Panc1 (cell line): ENCODE measurements around the gene PRKCD. TPM values are rescaled to one million over a fixed set of nuclear protein-coding genes. Genes with fewer than 3 reads are reported as not detected.

Experiments
- ATAC-seq: fragments of 200-7000 bp; cut with Tn5 transposase; 2 replicates; pipeline ENCODE4 v1.9.1; 2020; ENCODE audit warnings: mild to moderate bottlenecking, moderate library complexity
- BruUV-seq: library from RNA; stranded (reverse); fragments of 400-500 nt; replicated peaks from 2 replicates; lab custom pipeline; 2021; lab: Mats Ljungman, UMichigan
- CTCF ChIA-PET: fragments of 300-600 bp; sonication (Branson Sonifier 250); formaldehyde crosslinking; loops from one replicate; lab custom pipeline; 2022; ENCODE audit warnings: antibody characterized with exemption; lab: Charles Lee
- POLR2A ChIA-PET: fragments of 300-600 bp; sonication (Branson Sonifier 250); formaldehyde crosslinking; loops from one replicate; lab custom pipeline; 2022; ENCODE audit warnings: antibody characterized with exemption; lab: Charles Lee
- DNase-seq: peaks from one replicate; pipeline ENCODE4 v3.0.0-alpha.2; 2010; ENCODE audit warnings: low read depth, low spot score
- H3K27ac ChIP-seq: 2 replicates; pipeline ENCODE4 v1.5.1; 2011; ENCODE audit warnings: mild to moderate bottlenecking, low read length, inconsistent platforms
- H3K27me3 ChIP-seq: fragments of 200-500 bp; sonication (Bioruptor generic); 2 replicates; pipeline ENCODE4 v1.6.0; 2014; ENCODE audit warnings: low read length, inconsistent platforms; ENCODE audit not compliant: control insufficient read depth, insufficient read depth
- H3K36me3 ChIP-seq: fragments of 200-500 bp; sonication (Bioruptor generic); 2 replicates; pipeline ENCODE4 v1.5.1; 2014; ENCODE audit warnings: inconsistent platforms, mild to moderate bottlenecking, low read length, moderate library complexity; ENCODE audit not compliant: control insufficient read depth, insufficient read depth
- H3K4me1 ChIP-seq: 2 replicates; pipeline ENCODE4 v1.5.1; 2011; ENCODE audit warnings: inconsistent platforms, mild to moderate bottlenecking, low read length, moderate library complexity; ENCODE audit not compliant: control insufficient read depth, insufficient read depth
- H3K4me3 ChIP-seq, 2 experiments: 2 replicates each; pipeline ENCODE4 v1.5.1; 2011 to 2012; ENCODE audit warnings: low read depth in 2 of 2, low read length in 2 of 2, mild to moderate bottlenecking in 2 of 2, inconsistent platforms in 1 of 2, moderate library complexity in 1 of 2
- H3K9me3 ChIP-seq: fragments of 200-500 bp; sonication (Bioruptor generic); 2 replicates; pipeline ENCODE4 v1.5.1; 2014; ENCODE audit warnings: low read depth, mild to moderate bottlenecking, inconsistent platforms, low read length, moderate library complexity; ENCODE audit not compliant: control insufficient read depth, insufficient read depth
- POLR2AphosphoS5 ChIP-seq: IDR thresholded peaks from 2 replicates; pipeline ENCODE4 v1.6.1; 2012; ENCODE audit warnings: mild to moderate bottlenecking, low read depth, low read length, moderate library complexity
- SIN3A ChIP-seq: IDR thresholded peaks from 2 replicates; pipeline ENCODE4 v1.6.1; 2012; ENCODE audit warnings: low read depth, mild to moderate bottlenecking, low read length, moderate library complexity, borderline replicate concordance; ENCODE audit not compliant: insufficient read depth
- TCF7L2 ChIP-seq: IDR thresholded peaks from 2 replicates; pipeline ENCODE4 v1.6.1; 2011; ENCODE audit warnings: mild to moderate bottlenecking, low read depth, low read length, inconsistent platforms
- in situ Hi-C: cut with HindIII; loops from 2 replicates; pipeline ENCODE4 v1.10.0; 2016; ENCODE audit warnings: low sequenced_read_pairs, low pct_unique_long_range_greater_than_20kb
- intact Hi-C: fragments of 100-400 bp; cut with micrococcal nuclease; formaldehyde crosslinking; loops from one replicate; pipeline ENCODE4 v1.10.0; 2022; ENCODE audit not compliant: unreplicated experiment
- total RNA-seq: library from RNA; stranded (reverse); gene quantifications from one replicate; pipeline ENCODE4 v1.2.1, GENCODE V29; 2021; ENCODE audit not compliant: unreplicated experiment
- TF ChIP-seq, protein P1 (sequence below), 2 experiments: IDR thresholded peaks; 2 replicates each; pipeline ENCODE4 v1.6.1; 2011 to 2012; ENCODE audit warnings: low read depth in 2 of 2, control low read depth in 1 of 2, low read length in 1 of 2, mild to moderate bottlenecking in 1 of 2, moderate library complexity in 1 of 2; ENCODE audit not compliant: insufficient read depth in 1 of 2
- TF ChIP-seq, protein P2 (sequence below): fragments of 450-650 bp; IDR thresholded peaks from 2 replicates; pipeline ENCODE4 v1.5.1; 2017; ENCODE audit warnings: mild to moderate bottlenecking

PRKCD gene
- total RNA-seq, 1 experiment from 2014 or later, result 14.0 TPM

DNA sequence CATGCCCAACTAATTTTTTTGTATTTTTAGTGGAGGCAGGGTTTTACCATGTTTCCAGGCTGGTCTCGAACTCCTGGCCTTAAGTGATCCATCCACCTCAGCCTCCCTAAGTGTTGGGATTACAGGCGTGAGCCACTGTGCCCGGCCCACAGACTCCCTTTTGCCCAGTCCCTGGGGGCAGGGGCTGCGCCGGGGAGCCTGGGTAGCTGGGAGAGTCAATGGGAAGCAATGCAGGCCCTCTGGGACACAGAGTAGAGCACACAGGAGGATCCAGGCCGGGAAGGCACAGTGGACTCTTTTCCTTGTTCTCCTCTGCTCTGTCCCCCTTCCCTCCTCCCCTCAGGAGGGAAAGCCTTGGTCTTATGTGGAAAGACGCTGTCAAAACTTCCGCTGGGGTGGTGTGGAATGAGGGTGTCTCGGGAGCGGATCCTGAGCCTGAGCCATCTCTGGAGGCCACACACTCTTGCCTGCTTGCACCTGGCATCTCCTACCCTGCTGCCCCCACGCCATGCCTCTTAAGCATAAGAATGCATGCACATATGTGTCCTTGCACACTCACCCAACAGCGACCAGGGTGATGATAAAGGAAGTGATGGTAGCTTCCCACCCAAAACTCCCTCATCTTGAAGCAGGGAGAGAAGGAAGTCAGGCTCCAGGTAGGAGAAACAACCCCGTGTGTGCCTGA is 11.9 kb upstream of the PRKCD start:
- Histone ChIP-seq H3K27me3 (no peaks in the 10 kb centered on the region), H3K27ac (no peak overlapping the region), H3K4me1 (peaks cover 5% of the 10 kb centered on the region; the same call in 1 of the 2 replicates), H3K9me3 (no peaks in the 10 kb centered on the region), H3K4me3 (no peak overlapping the region), H3K36me3 (no peaks in the 10 kb centered on the region)
- intact Hi-C loops (no loop called here), in situ Hi-C loops (no loop called here)
- TF ChIP-seq, protein P1, sequence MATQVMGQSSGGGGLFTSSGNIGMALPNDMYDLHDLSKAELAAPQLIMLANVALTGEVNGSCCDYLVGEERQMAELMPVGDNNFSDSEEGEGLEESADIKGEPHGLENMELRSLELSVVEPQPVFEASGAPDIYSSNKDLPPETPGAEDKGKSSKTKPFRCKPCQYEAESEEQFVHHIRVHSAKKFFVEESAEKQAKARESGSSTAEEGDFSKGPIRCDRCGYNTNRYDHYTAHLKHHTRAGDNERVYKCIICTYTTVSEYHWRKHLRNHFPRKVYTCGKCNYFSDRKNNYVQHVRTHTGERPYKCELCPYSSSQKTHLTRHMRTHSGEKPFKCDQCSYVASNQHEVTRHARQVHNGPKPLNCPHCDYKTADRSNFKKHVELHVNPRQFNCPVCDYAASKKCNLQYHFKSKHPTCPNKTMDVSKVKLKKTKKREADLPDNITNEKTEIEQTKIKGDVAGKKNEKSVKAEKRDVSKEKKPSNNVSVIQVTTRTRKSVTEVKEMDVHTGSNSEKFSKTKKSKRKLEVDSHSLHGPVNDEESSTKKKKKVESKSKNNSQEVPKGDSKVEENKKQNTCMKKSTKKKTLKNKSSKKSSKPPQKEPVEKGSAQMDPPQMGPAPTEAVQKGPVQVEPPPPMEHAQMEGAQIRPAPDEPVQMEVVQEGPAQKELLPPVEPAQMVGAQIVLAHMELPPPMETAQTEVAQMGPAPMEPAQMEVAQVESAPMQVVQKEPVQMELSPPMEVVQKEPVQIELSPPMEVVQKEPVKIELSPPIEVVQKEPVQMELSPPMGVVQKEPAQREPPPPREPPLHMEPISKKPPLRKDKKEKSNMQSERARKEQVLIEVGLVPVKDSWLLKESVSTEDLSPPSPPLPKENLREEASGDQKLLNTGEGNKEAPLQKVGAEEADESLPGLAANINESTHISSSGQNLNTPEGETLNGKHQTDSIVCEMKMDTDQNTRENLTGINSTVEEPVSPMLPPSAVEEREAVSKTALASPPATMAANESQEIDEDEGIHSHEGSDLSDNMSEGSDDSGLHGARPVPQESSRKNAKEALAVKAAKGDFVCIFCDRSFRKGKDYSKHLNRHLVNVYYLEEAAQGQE (IDR thresholded peaks at IDR 0.05; ENCODE audit: insufficient read depth in 1 of 2, low read depth in 2 of 2, low read length in 1 of 2), result no peak
- TF ChIP-seq, protein P2, sequence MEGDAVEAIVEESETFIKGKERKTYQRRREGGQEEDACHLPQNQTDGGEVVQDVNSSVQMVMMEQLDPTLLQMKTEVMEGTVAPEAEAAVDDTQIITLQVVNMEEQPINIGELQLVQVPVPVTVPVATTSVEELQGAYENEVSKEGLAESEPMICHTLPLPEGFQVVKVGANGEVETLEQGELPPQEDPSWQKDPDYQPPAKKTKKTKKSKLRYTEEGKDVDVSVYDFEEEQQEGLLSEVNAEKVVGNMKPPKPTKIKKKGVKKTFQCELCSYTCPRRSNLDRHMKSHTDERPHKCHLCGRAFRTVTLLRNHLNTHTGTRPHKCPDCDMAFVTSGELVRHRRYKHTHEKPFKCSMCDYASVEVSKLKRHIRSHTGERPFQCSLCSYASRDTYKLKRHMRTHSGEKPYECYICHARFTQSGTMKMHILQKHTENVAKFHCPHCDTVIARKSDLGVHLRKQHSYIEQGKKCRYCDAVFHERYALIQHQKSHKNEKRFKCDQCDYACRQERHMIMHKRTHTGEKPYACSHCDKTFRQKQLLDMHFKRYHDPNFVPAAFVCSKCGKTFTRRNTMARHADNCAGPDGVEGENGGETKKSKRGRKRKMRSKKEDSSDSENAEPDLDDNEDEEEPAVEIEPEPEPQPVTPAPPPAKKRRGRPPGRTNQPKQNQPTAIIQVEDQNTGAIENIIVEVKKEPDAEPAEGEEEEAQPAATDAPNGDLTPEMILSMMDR, result no peak
- TF ChIP-seq TCF7L2, result no peak
- no peak for TF ChIP-seq SIN3A
- no peak for TF ChIP-seq POLR2AphosphoS5
- POLR2A ChIA-PET, result no interaction called here
- CTCF ChIA-PET, result interaction anchor here (0.7 kb wide), 1 partner anchor 12 kb away, joined by 7 read pairs; no protein-coding TSS in a partner anchor
- no TSS peak for BruUV-seq
- no peak for DNase-seq
- no peak for ATAC-seq

DNA sequence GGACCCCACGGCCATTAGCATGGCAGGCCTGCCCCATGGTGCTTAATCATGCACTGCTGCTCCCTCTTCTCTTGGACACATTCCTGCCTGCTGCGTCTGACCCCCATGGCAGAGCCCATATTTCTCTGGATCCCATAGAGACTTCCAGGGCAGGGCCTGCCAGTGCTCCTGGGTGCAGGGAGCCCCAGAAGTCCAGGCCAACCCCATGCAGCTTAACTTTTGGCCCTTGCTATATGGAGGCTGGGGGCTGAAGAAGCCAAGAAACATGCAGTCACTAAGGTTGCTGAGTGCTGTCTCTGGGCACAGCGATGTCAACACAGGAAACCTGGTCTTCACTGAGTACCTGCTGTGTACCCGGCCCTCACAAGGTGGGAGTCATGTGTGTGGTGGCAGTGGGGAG is 11.3 kb upstream of the PRKCD start:
- ChIA-PET POLR2A (no interaction called here), CTCF (no interaction called here)
- DNase-seq, result no peak
- TF ChIP-seq, protein P2, result no peak
- TF ChIP-seq TCF7L2, result no peak
- TF ChIP-seq, protein P1 (IDR thresholded peaks at IDR 0.05; ENCODE audit: insufficient read depth in 1 of 2, low read depth in 2 of 2, low read length in 1 of 2), result no peak
- TF ChIP-seq POLR2AphosphoS5, result no peak
- no peak for TF ChIP-seq SIN3A
- H3K4me1 ChIP-seq, result peaks cover 5% of the 10 kb centered on the region; the same call in 1 of the 2 replicates
- no peak overlapping the region for H3K4me3 ChIP-seq
- intact Hi-C loops, result no loop called here
- no peak for ATAC-seq
- no peak overlapping the region for H3K27ac ChIP-seq
- no peaks in the 10 kb centered on the region for H3K36me3 ChIP-seq
- no peaks in the 10 kb centered on the region for H3K27me3 ChIP-seq
- H3K9me3 ChIP-seq, result no peaks in the 10 kb centered on the region
- in situ Hi-C loops, result no loop called here
- no TSS peak for BruUV-seq
